Endothelial cell of umbilical vein (primary cell): ENCODE measurements around the gene C1QB. TPM values are rescaled to one million over a fixed set of nuclear protein-coding genes. Genes with fewer than 3 reads are reported as not detected.

ENCODE experiments used
- BruUV-seq: library from RNA; stranded (reverse); fragments of 400-500 nt; replicated peaks from 2 replicates; lab custom pipeline; 2021; lab: Mats Ljungman, UMichigan
- CTCF ChIA-PET: fragments of 300-600, 350-600 bp; sonication (Branson Sonifier 250); formaldehyde crosslinking; loops from one replicate; lab custom pipeline; 2021; ENCODE audit warnings: antibody characterized with exemption, inconsistent platforms; lab: Charles Lee
- POLR2A ChIA-PET: fragments of 300-600, 350-600 bp; sonication (Branson Sonifier 250); formaldehyde crosslinking; loops from one replicate; lab custom pipeline; 2021; ENCODE audit warnings: antibody characterized with exemption, inconsistent platforms; lab: Charles Lee
- DNase-seq: peaks from one replicate; pipeline ENCODE4 v3.0.0-alpha.2; 2011; ENCODE audit warnings: low read depth, low spot score
- FAIRE-seq: peaks from 2 replicates; lab custom pipeline; 2011; peaks lifted over from hg19 to GRCh38; lab: Jason Lieb, UNC
- H2AFZ ChIP-seq: 2 replicates; pipeline ENCODE4 v1.6.0; 2012; ENCODE audit warnings: low read depth, low read length, control low read depth, inconsistent platforms
- H3K27ac ChIP-seq: 2 replicates; pipeline ENCODE4 v1.5.1; 2011; ENCODE audit warnings: low read depth, mild to moderate bottlenecking, control low read depth, low read length, moderate library complexity; ENCODE audit not compliant: insufficient read depth
- H3K27me3 ChIP-seq, 2 experiments: 2 replicates each; pipeline versions ENCODE4 v1.6.0 to v1.6.1; 2011; ENCODE audit warnings: low read length in 2 of 2, mixed read lengths in 1 of 2; ENCODE audit not compliant: control insufficient read depth in 2 of 2, insufficient read depth in 2 of 2
- H3K36me3 ChIP-seq, 2 experiments: 2 replicates in 1 of 2; 3 replicates in 1 of 2; pipeline ENCODE4 v1.5.1; 2011; ENCODE audit warnings: low read length in 2 of 2, mild to moderate bottlenecking in 1 of 2, moderate library complexity in 1 of 2; ENCODE audit not compliant: control insufficient read depth in 2 of 2, insufficient read depth in 2 of 2; ENCODE audit errors: extremely low read depth in 1 of 2
- H3K4me1 ChIP-seq: 3 replicates; pipeline ENCODE4 v1.5.1; 2011; ENCODE audit warnings: mild to moderate bottlenecking, low read length; ENCODE audit not compliant: control insufficient read depth, insufficient read depth; ENCODE audit errors: extremely low read depth
- H3K4me2 ChIP-seq: 2 replicates; pipeline ENCODE4 v1.6.1; 2011; ENCODE audit warnings: low read length, control low read depth, mixed read lengths; ENCODE audit not compliant: insufficient read depth
- H3K4me3 ChIP-seq, 3 experiments: fragments of 200-600 bp in 1 of 3; sonication (generic), shearing (Covaris generic) in 1 of 3; replicated peaks in 1 of 3; 2 replicates each; pipeline ENCODE4 v1.5.1; 2011 to 2016; ENCODE audit warnings: control low read depth in 3 of 3, low read length in 3 of 3, mild to moderate bottlenecking in 2 of 3, inconsistent platforms in 1 of 3, low read depth in 1 of 3, moderate library complexity in 1 of 3; ENCODE audit not compliant: insufficient read depth in 1 of 3
- H3K79me2 ChIP-seq: 2 replicates; pipeline ENCODE4 v1.6.0; 2012; ENCODE audit warnings: low read length, inconsistent platforms; ENCODE audit not compliant: control insufficient read depth, insufficient read depth
- H3K9ac ChIP-seq: replicated peaks from 2 replicates; pipeline ENCODE3; 2011; ENCODE audit warnings: low read length, control low read depth; ENCODE audit not compliant: insufficient read depth; ENCODE audit errors: extremely low read depth
- H3K9me1 ChIP-seq: replicated peaks from 3 replicates; pipeline ENCODE4 v1.6.0; 2011; ENCODE audit warnings: mild to moderate bottlenecking, low read length; ENCODE audit not compliant: control insufficient read depth, insufficient read depth; ENCODE audit errors: extremely low read depth
- H3K9me3 ChIP-seq: replicated peaks from 2 replicates; pipeline ENCODE4 v1.5.1; 2012; ENCODE audit warnings: low read length, inconsistent platforms; ENCODE audit not compliant: control insufficient read depth, insufficient read depth
- H4K20me1 ChIP-seq: replicated peaks from 2 replicates; pipeline ENCODE3; 2011; ENCODE audit warnings: mild to moderate bottlenecking, low read length; ENCODE audit not compliant: control insufficient read depth, insufficient read depth; ENCODE audit errors: extremely low read depth
- CTCF ChIP-seq, 2 donors: IDR thresholded peaks; 1 replicate in 1 of 2; 2 replicates in 1 of 2; pipeline ENCODE4 v1.5.1; 2011; ENCODE audit warnings: low read length in 2 of 2, mild to moderate bottlenecking in 2 of 2, moderate library complexity in 2 of 2, control low read depth in 1 of 2, inconsistent platforms in 1 of 2, low read depth in 1 of 2; ENCODE audit not compliant: insufficient read depth in 1 of 2; ENCODE audit errors: extremely low read depth in 1 of 2
- EZH2 ChIP-seq: IDR thresholded peaks from 2 replicates; pipeline ENCODE4 v1.6.1; 2012; ENCODE audit warnings: borderline replicate concordance, low read depth, mild to moderate bottlenecking, moderate library complexity, low read length, inconsistent platforms; ENCODE audit not compliant: severe bottlenecking
- FOS ChIP-seq: IDR thresholded peaks from 2 replicates; pipeline ENCODE4 v1.6.1; 2011; ENCODE audit warnings: mild to moderate bottlenecking, low read length, moderate library complexity, borderline replicate concordance; ENCODE audit not compliant: insufficient read depth
- GATA2 ChIP-seq: IDR thresholded peaks from 2 replicates; pipeline ENCODE4 v1.7.0; 2011; ENCODE audit warnings: low read depth, mild to moderate bottlenecking, moderate library complexity, mixed read lengths, low read length; ENCODE audit not compliant: insufficient read length, insufficient read depth
- JUN ChIP-seq: IDR thresholded peaks from 2 replicates; pipeline ENCODE4 v1.6.1; 2011; ENCODE audit warnings: borderline replicate concordance, low read depth; ENCODE audit not compliant: insufficient read length, insufficient read depth
- MYC ChIP-seq: IDR thresholded peaks from one replicate; pipeline ENCODE4 v1.6.1; 2011; ENCODE audit warnings: mild to moderate bottlenecking, low read depth, low read length
- POLR2A ChIP-seq: IDR thresholded peaks from 2 replicates; pipeline ENCODE4 v1.6.1; 2012; ENCODE audit warnings: low read depth, mild to moderate bottlenecking, control low read depth, low read length
- POLR2AphosphoS5 ChIP-seq: IDR thresholded peaks from 2 replicates; pipeline ENCODE4 v1.6.1; 2012; ENCODE audit warnings: low read depth, mild to moderate bottlenecking, control low read depth, low read length, moderate library complexity; ENCODE audit not compliant: insufficient read depth
- dilution Hi-C: fragments of 300-500 bp; cut with MboI; formaldehyde crosslinking; loops from one replicate; pipeline ENCODE4 v1.15.0; 2019; ENCODE audit warnings: low sequenced_read_pairs; ENCODE audit not compliant: extremely low pct_ligation_motif_present
- intact Hi-C: fragments of 100-400 bp; cut with micrococcal nuclease; formaldehyde crosslinking; loops from one replicate; pipeline ENCODE4 v1.10.0; 2022
- polyA plus RNA-seq, 4 experiments: library from polyadenylated mRNA; depleted of rRNA in 3 of 4; stranded (reverse) in 3 of 4; unstranded in 1 of 4; fragments of >200 nt; gene quantifications; 2 replicates each; pipeline versions ENCODE4 v1.2.1 to v1.2.3, GENCODE V29; 2011 to 2012; ENCODE audit warnings: missing spikeins in 1 of 4
- total RNA-seq: library from RNA; stranded (reverse); gene quantifications from 2 replicates; pipeline ENCODE4 v1.2.3, GENCODE V29; 2021
- TF ChIP-seq, protein P1 (sequence below): IDR thresholded peaks from 2 replicates; pipeline ENCODE4 v1.6.1; 2011; ENCODE audit not compliant: insufficient read depth, insufficient read length

The C1QB gene
- total and polyA plus RNA-seq, 2 donors (not counting 3 experiments of a cell fraction or from before 2014, with no cell fraction given), result not detected

- Histone ChIP-seq H3K36me3 (no peaks in the 10 kb centered on the region), H3K79me2 (no peaks in the 10 kb centered on the region), H3K27ac (no peak overlapping the region), H3K27me3 (peaks cover 0 to 5% of the 10 kb centered on the region in 2 experiments), H3K9me1 (no peaks in the 10 kb centered on the region), H3K4me1 (no peaks in the 10 kb centered on the region), H4K20me1 (no peaks in the 10 kb centered on the region), H2AFZ (no peak overlapping the region), H3K4me3 (no peak overlapping the region), H3K9ac (no peak overlapping the region), H3K9me3 (no peaks in the 10 kb centered on the region), H3K4me2 (no peak overlapping the region)
- dilution Hi-C loops (no loop called here), intact Hi-C loops (no loop called here)
- CTCF ChIA-PET, result interaction anchor here (2.0 to 2.6 kb wide), 2 partner anchors 10 to 217 kb away, joined by 7 read pairs; no protein-coding TSS in a partner anchor
- POLR2A ChIA-PET, result no interaction called here
- FAIRE-seq (no peak), DNase-seq (no peak)
- no TSS peak for BruUV-seq
- TF ChIP-seq POLR2AphosphoS5 (no peak), EZH2 (no peak), CTCF (IDR thresholded peaks at IDR 0.05; ENCODE audit: extremely low read depth in 1 of 2, insufficient read depth in 1 of 2, low read depth in 1 of 2, low read length in 2 of 2) (no peak), FOS (no peak), JUN (no peak), MYC (no peak), GATA2 (no peak), POLR2A (no peak)
- TF ChIP-seq, protein P1, sequence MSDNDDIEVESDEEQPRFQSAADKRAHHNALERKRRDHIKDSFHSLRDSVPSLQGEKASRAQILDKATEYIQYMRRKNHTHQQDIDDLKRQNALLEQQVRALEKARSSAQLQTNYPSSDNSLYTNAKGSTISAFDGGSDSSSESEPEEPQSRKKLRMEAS, result no peak
Measured at GRCh38 chr1:22636927-22637326, 16.1 kb upstream of the C1QB start.
